Epidermal melanocyte (primary cell): ENCODE measurements around the gene POLR2C.
A peak's percentile ranks its signal among the peaks of the same experiment; 100 is the strongest.
"Not testable (repeated sequence)": the region's sequence is repeated elsewhere in the genome, so short reads cannot be mapped to it uniquely, and the experiment has no call there.

ENCODE experiments used
- DNase-seq: peaks from one replicate; pipeline ENCODE4 v3.0.0; 2011; ENCODE audit warnings: low spot score; ENCODE audit not compliant: insufficient read length

POLR2C gene

GRCh38 chr16:57479205-57479975 lies 16.9 kb downstream of the POLR2C start:
- DNase-seq, result peak; percentile 44

GRCh38 chr16:57479976-57480753 lies 17.7 kb downstream of the POLR2C start:
- peak; percentile 35 for DNase-seq

GRCh38 chr16:57480754-57481230 lies 18.3 kb downstream of the POLR2C start:
- no peak for DNase-seq

GRCh38 chr16:57481421-57481820 lies 18.9 kb downstream of the POLR2C start:
- no peak for DNase-seq

GRCh38 chr16:57482845-57483545 lies 20.5 kb downstream of the POLR2C start:
- DNase-seq, result no peak

- no peak for DNase-seq
Measured at GRCh38 chr16:57483725-57484514, 21.4 kb downstream of the POLR2C start.

GRCh38 chr16:57484515-57485005 lies 22.1 kb downstream of the POLR2C start:
- DNase-seq, result no peak

- DNase-seq, result no peak
Measured at GRCh38 chr16:57485091-57485915, 22.8 kb downstream of the POLR2C start.

GRCh38 chr16:57485916-57486857 lies 23.7 kb downstream of the POLR2C start, which contains the start of gene DOK4:
TSS of gene DOK4 (minus strand) at chr16:57486493. CDS start at chr16:57479507, 6,986 bp downstream.
- DNase-seq, result peak; percentile 97

- no peak for DNase-seq
Measured at GRCh38 chr16:57486858-57487834, 24.7 kb downstream of the POLR2C start.

- no peak for DNase-seq
Measured at GRCh38 chr16:57489229-57489628, 26.8 kb downstream of the POLR2C start.

- DNase-seq, result no peak
Measured at GRCh38 chr16:57493767-57494166, 31.3 kb downstream of the POLR2C start.

GRCh38 chr16:57497121-57497520 lies 34.6 kb downstream of the POLR2C start:
- no peak for DNase-seq

- no peak for DNase-seq
Measured at GRCh38 chr16:57498031-57498430, 35.6 kb downstream of the POLR2C start.

GRCh38 chr16:57499941-57500340 lies 37.5 kb downstream of the POLR2C start:
- DNase-seq, result not testable (repeated sequence)

- DNase-seq, result no peak
Measured at GRCh38 chr16:57500578-57501111, 38.2 kb downstream of the POLR2C start.

- DNase-seq, result no peak
Measured at GRCh38 chr16:57501492-57501891, 39.0 kb downstream of the POLR2C start.
